MM.1S (cell line): ENCODE measurements around the gene MDK.

Experiments used
- DNase-seq: peaks from one replicate; pipeline ENCODE4 v3.0.0-alpha.2; 2015
- H2AFZ ChIP-seq: fragments of 300-600 bp; sonication (generic); 2 replicates; pipeline ENCODE4 v1.6.0; 2016; ENCODE audit warnings: antibody characterized with exemption, low read length
- H3F3A ChIP-seq: fragments of 300-600 bp; sonication (generic); 2 replicates; pipeline ENCODE4 v1.6.1; 2016; ENCODE audit warnings: mild to moderate bottlenecking, antibody characterized with exemption, low read length, moderate library complexity, mixed read lengths; ENCODE audit not compliant: insufficient read depth
- H3K27ac ChIP-seq: fragments of 300-600 bp; sonication (generic); 2 replicates; pipeline ENCODE4 v1.5.1; 2016; ENCODE audit warnings: mild to moderate bottlenecking, low read length
- H3K27me3 ChIP-seq: fragments of 300-600 bp; sonication (generic); replicated peaks from 2 replicates; pipeline ENCODE4 v1.6.0; 2016; ENCODE audit warnings: low read length; ENCODE audit not compliant: insufficient read depth
- H3K36me3 ChIP-seq: fragments of 300-600 bp; sonication (generic); replicated peaks from 2 replicates; pipeline ENCODE4 v1.6.1; 2016; ENCODE audit warnings: mild to moderate bottlenecking, low read length, mixed read lengths; ENCODE audit not compliant: insufficient read depth
- H3K4me1 ChIP-seq: fragments of 300-600 bp; sonication (generic); 2 replicates; pipeline ENCODE4 v1.6.1; 2016; ENCODE audit warnings: low read length, mixed read lengths
- H3K4me2 ChIP-seq: fragments of 300-600 bp; sonication (generic); 2 replicates; pipeline ENCODE4 v1.6.0; 2016; ENCODE audit warnings: low read depth, low read length
- H3K4me3 ChIP-seq: fragments of 300-600 bp; sonication (generic); 2 replicates; pipeline ENCODE4 v1.5.1; 2016; ENCODE audit warnings: low read length, mixed read lengths
- H3K79me2 ChIP-seq: fragments of 300-600 bp; sonication (generic); 2 replicates; pipeline ENCODE4 v1.6.1; 2016; ENCODE audit warnings: mixed run types, low read length, mixed read lengths
- H3K9ac ChIP-seq: fragments of 300-600 bp; sonication (generic); 2 replicates; pipeline ENCODE4 v1.6.1; 2016; ENCODE audit warnings: low read length, mixed read lengths
- H3K9me2 ChIP-seq: fragments of 300-600 bp; sonication (generic); replicated peaks from 2 replicates; pipeline ENCODE4 v1.6.1; 2016; ENCODE audit warnings: mild to moderate bottlenecking, low read length, mixed read lengths; ENCODE audit not compliant: insufficient read depth
- H3K9me3 ChIP-seq: fragments of 300-600 bp; sonication (generic); replicated peaks from 2 replicates; pipeline ENCODE4 v1.6.1; 2016; ENCODE audit warnings: mild to moderate bottlenecking, low read length, mixed read lengths; ENCODE audit not compliant: insufficient read depth
- H4K20me1 ChIP-seq: fragments of 300-600 bp; sonication (generic); 2 replicates; pipeline ENCODE4 v1.6.1; 2016; ENCODE audit warnings: mild to moderate bottlenecking, low read length, moderate library complexity, mixed read lengths; ENCODE audit not compliant: insufficient read depth
- EZH2 ChIP-seq: fragments of 300-600 bp; sonication (generic); optimal IDR thresholded peaks from 2 replicates; pipeline ENCODE3; 2017; ENCODE audit warnings: low read depth, mild to moderate bottlenecking, antibody characterized with exemption, low read length, mixed read lengths
- EZH2phosphoT487 ChIP-seq: fragments of 300-600 bp; sonication (generic); IDR thresholded peaks from 2 replicates; pipeline ENCODE4 v1.6.1; 2018; ENCODE audit warnings: antibody characterized with exemption, low read length
- TF ChIP-seq, protein P1 (sequence below): fragments of 300-600 bp; sonication (generic); IDR thresholded peaks from 2 replicates; pipeline ENCODE4 v1.5.1; 2016; ENCODE audit warnings: antibody characterized with exemption, low read length, mixed read lengths

MDK gene

GRCh38 chr11:46422588-46422987 is 41.1 kb downstream of the MDK start:
- no peak overlapping the region for H3K4me2 ChIP-seq
- H3K9me3 ChIP-seq, result no peaks in the 10 kb centered on the region
- no peak overlapping the region for H3K27ac ChIP-seq
- TF ChIP-seq, protein P1, sequence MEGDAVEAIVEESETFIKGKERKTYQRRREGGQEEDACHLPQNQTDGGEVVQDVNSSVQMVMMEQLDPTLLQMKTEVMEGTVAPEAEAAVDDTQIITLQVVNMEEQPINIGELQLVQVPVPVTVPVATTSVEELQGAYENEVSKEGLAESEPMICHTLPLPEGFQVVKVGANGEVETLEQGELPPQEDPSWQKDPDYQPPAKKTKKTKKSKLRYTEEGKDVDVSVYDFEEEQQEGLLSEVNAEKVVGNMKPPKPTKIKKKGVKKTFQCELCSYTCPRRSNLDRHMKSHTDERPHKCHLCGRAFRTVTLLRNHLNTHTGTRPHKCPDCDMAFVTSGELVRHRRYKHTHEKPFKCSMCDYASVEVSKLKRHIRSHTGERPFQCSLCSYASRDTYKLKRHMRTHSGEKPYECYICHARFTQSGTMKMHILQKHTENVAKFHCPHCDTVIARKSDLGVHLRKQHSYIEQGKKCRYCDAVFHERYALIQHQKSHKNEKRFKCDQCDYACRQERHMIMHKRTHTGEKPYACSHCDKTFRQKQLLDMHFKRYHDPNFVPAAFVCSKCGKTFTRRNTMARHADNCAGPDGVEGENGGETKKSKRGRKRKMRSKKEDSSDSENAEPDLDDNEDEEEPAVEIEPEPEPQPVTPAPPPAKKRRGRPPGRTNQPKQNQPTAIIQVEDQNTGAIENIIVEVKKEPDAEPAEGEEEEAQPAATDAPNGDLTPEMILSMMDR, result no peak
- TF ChIP-seq EZH2phosphoT487 (no peak), EZH2 (no peak)
- no peaks in the 10 kb centered on the region for H3K27me3 ChIP-seq
- DNase-seq, result no peak
- no peaks in the 10 kb centered on the region for H3K9me2 ChIP-seq
- no peak overlapping the region for H3K4me3 ChIP-seq
- H3K79me2 ChIP-seq, result no peaks in the 10 kb centered on the region
- no peaks in the 10 kb centered on the region for H4K20me1 ChIP-seq
- H3K4me1 ChIP-seq, result no peaks in the 10 kb centered on the region
- H2AFZ ChIP-seq, result no peak overlapping the region
- no peaks in the 10 kb centered on the region for H3K36me3 ChIP-seq
- H3F3A ChIP-seq, result no peaks in the 10 kb centered on the region
- H3K9ac ChIP-seq, result no peak overlapping the region

- H2AFZ ChIP-seq, result no peak overlapping the region
- no peak overlapping the region for H3K4me2 ChIP-seq
- H4K20me1 ChIP-seq, result no peaks in the 10 kb centered on the region
- no peaks in the 10 kb centered on the region for H3K79me2 ChIP-seq
- H3K27me3 ChIP-seq, result no peaks in the 10 kb centered on the region
- H3K4me1 ChIP-seq, result no peaks in the 10 kb centered on the region
- H3K9me3 ChIP-seq, result no peaks in the 10 kb centered on the region
- no peaks in the 10 kb centered on the region for H3F3A ChIP-seq
- H3K9me2 ChIP-seq, result no peaks in the 10 kb centered on the region
- no peak overlapping the region for H3K9ac ChIP-seq
- no peak for DNase-seq
- no peak overlapping the region for H3K27ac ChIP-seq
- TF ChIP-seq EZH2, result no peak
- TF ChIP-seq, protein P1, result no peak
- no peak for TF ChIP-seq EZH2phosphoT487
- no peaks in the 10 kb centered on the region for H3K36me3 ChIP-seq
- no peak overlapping the region for H3K4me3 ChIP-seq
These were observed 44.9 kb downstream of the MDK start for GRCh38 chr11:46426233-46426991.

DNA sequence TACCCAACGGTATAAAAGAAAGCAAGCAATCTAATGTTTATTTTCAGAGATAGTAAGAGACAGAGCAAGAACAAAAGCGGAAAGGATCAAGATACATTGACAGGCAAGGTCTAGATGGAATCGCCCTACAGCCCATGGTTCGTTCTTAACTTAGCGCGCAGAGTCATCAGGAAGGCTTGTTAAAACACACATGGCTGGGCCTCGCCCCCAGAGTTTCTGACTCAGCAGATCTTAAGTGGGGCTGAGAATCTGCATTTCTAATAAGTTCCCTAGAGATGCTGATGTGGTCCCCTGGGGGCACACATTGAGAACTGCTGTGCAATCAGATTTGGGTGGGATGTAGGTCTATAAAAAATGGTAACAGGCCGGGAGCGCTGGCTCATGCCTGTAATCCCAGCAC is 45.9 kb downstream of the MDK start:
- H3K9me2 ChIP-seq, result no peaks in the 10 kb centered on the region
- no peak overlapping the region for H2AFZ ChIP-seq
- H3K4me1 ChIP-seq, result no peaks in the 10 kb centered on the region
- no peaks in the 10 kb centered on the region for H3K36me3 ChIP-seq
- H3K27ac ChIP-seq, result no peak overlapping the region
- no peaks in the 10 kb centered on the region for H3K27me3 ChIP-seq
- no peak overlapping the region for H3K9ac ChIP-seq
- no peak overlapping the region for H3K4me2 ChIP-seq
- H4K20me1 ChIP-seq, result no peaks in the 10 kb centered on the region
- no peaks in the 10 kb centered on the region for H3F3A ChIP-seq
- H3K79me2 ChIP-seq, result no peaks in the 10 kb centered on the region
- TF ChIP-seq EZH2phosphoT487 (no peak), EZH2 (no peak)
- DNase-seq, result no peak
- H3K9me3 ChIP-seq, result no peaks in the 10 kb centered on the region
- H3K4me3 ChIP-seq, result no peak overlapping the region

DNA sequence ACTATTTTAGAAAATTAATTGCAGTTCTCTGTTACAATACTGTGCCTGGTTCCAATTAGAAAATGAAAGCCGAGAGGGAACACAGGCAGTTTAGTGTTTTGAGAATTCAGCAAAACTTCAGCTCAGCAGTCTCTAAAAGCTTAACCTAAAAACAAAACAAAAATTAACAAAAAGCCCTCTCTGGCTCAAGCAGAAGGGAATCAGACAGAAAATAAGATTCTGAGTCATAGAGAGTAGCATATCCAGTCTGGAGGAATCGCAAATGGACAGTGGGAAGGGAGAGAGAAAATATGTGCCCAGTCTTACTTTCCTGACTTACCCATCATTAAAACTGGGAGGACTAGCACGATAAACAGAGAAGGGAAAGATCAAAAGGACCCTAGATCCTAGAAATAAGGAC is 48.2 kb downstream of the MDK start:
- no peak overlapping the region for H3K27ac ChIP-seq
- H2AFZ ChIP-seq, result no peak overlapping the region
- no peaks in the 10 kb centered on the region for H3K27me3 ChIP-seq
- H3K36me3 ChIP-seq, result no peaks in the 10 kb centered on the region
- H3K9me2 ChIP-seq, result no peaks in the 10 kb centered on the region
- no peaks in the 10 kb centered on the region for H3K9me3 ChIP-seq
- H3K4me2 ChIP-seq, result no peak overlapping the region
- no peak for DNase-seq
- no peaks in the 10 kb centered on the region for H3K4me1 ChIP-seq
- no peaks in the 10 kb centered on the region for H3F3A ChIP-seq
- H3K9ac ChIP-seq, result no peak overlapping the region
- no peak overlapping the region for H3K4me3 ChIP-seq
- no peak for TF ChIP-seq EZH2
- TF ChIP-seq EZH2phosphoT487, result no peak
- TF ChIP-seq, protein P1, result no peak
- no peaks in the 10 kb centered on the region for H4K20me1 ChIP-seq
- H3K79me2 ChIP-seq, result no peaks in the 10 kb centered on the region
